ENCODE data around the gene STK36.

Gene STK36

DNA sequence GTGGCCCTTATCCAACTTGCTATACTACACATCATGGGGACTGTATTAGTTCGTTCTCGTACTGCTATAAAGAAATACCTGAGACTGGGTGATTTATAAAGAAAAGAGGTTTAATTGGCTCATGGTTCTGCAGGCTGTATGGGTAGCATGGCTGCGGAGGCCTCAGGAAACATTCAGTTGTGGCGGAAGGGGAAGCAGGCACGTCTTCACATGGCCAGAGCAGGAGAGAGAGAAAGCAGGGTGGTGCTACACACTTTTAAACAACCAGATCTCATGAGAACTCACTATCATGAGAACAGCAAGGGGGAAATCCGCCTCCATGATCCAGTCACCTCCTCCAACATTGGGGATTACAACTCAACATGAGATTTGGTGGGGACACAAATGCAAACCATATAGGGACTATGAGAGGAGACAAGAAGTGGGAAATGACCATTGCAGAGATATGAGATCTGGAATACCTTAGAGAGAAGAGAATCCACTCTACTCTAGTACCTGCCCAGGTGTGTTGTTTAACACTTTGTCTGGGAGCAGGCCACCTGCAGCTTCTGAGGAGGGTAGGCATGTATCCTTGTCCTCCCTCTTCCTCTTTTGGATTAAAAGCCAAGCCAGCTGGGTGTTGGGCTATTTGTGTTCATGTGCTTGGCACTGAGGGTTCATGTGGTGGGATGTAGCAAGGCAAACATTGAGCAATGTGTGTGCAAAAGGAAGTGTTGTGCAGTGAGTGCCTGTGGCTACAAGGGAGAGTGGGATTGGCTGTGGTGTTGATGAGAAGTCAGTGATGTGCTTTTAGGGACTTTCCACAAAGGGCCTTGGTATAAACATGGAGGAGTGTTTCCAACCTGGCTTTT is 61.5 kb downstream of the STK36 start:
- ChIA-PET POLR2A (no interaction called here), CTCF (interaction anchor here (1.1 to 5.2 kb wide), 4 partner anchors 22 to 114 kb away, joined by 3 to 18 read pairs (median 6); partner anchors contain the start of gene TTLL4)
- peak; percentile 42 for DNase-seq (ENCODE audit: extremely low spot score)
- TF ChIP-seq, protein P1, sequence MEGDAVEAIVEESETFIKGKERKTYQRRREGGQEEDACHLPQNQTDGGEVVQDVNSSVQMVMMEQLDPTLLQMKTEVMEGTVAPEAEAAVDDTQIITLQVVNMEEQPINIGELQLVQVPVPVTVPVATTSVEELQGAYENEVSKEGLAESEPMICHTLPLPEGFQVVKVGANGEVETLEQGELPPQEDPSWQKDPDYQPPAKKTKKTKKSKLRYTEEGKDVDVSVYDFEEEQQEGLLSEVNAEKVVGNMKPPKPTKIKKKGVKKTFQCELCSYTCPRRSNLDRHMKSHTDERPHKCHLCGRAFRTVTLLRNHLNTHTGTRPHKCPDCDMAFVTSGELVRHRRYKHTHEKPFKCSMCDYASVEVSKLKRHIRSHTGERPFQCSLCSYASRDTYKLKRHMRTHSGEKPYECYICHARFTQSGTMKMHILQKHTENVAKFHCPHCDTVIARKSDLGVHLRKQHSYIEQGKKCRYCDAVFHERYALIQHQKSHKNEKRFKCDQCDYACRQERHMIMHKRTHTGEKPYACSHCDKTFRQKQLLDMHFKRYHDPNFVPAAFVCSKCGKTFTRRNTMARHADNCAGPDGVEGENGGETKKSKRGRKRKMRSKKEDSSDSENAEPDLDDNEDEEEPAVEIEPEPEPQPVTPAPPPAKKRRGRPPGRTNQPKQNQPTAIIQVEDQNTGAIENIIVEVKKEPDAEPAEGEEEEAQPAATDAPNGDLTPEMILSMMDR (IDR thresholded peaks at IDR 0.05; ENCODE audit: control extremely low read depth, extremely low read depth, low read depth, missing control alignments) = no peak

DNA sequence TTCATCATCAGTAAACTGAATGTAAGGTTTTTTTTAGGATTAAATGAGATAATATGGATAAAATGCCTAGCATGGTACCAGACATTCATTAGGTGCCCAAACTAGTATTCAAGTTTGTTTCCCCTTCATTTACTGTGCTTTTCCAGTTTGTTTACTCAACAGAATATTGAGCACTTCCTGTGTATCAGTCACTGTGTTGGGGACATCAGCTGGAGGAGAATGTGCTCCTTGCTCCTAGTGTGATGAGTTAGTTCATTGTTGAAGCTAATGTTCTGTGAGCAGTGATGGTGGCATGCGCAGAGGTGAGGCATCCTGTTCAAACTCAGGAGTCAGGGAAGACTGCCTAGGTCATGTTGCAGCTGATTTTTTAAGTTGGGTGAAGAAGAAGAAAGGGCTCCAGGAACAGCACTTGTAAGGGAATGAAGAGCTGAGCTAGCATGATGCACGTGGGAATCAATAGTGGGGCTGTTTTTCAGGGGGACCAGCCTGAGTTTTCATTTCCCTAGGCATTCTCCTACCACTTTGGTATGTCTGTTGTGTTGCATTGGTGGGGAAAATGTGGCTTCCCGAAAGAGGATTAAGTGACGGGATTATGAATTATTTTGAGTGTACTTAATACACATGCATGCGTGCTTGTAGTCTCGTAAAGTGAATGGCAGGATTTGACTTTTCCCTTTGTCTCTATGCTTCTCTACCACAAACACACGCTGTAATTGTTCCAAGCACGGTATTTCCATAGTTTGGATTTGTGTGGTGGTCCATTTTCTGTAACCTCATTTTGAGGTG is 62.5 kb downstream of the STK36 start:
- CTCF ChIA-PET = interaction anchor here (0.6 to 1.0 kb wide), 3 partner anchors 14 to 113 kb away, joined by 3 read pairs; no protein-coding TSS in a partner anchor

DNA sequence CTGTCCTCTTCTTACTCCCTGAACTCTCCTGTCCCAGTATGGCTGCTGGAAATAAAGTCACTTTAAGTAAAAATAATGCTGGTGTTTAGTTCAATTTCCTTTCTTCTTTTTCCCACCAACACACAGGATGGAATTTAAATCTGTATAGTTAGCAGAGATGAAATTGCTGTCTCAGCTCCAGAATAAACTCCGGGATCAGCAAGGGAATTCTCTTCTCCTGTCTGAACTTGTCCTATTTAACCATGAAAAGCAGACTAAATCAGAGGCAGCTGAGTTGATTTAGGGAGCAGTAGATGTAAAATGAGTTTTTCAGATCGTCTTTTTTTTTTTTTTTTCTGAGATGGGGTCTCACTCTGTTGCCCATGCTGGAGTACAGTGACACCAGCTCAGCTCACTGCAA is 64.6 kb downstream of the STK36 start:
- CTCF ChIA-PET = interaction anchor here (1.2 to 2.5 kb wide), 3 partner anchors 9 to 111 kb away, joined by 3 to 9 read pairs (median 6); no protein-coding TSS in a partner anchor
- POLR2A ChIA-PET = no interaction called here
- DNase-seq (ENCODE audit: extremely low spot score) = no peak
- TF ChIP-seq, protein P1 (IDR thresholded peaks at IDR 0.05; ENCODE audit: control extremely low read depth, extremely low read depth, low read depth, missing control alignments) = no peak

More for the DNA sequence above, 62.5 kb downstream of the STK36 start:
- POLR2A ChIA-PET = no interaction called here
- TF ChIP-seq, protein P1 (IDR thresholded peaks at IDR 0.05; ENCODE audit: control extremely low read depth, extremely low read depth, low read depth, missing control alignments) = no peak
- no peak for DNase-seq (ENCODE audit: extremely low spot score)

DNA sequence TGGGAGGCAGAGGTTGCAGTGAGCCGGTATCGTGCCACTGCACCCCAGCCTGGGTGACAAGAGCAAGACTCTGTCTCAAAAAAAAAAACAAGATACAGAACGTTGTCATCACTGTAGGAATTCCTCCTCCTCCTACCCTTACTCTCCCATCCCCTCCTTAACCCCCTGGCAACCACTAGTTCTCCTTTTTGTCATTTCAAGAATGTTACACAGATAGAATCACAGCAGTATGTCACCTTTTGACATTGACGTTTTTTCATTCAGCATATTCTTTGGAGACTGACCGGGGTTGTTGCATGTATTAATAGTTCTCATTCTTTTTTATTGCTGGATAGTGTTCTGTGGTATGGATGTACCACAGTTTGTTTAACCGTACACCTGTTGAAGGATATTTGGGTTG is 71.2 kb downstream of the STK36 start:
- POLR2A ChIA-PET = no interaction called here
- TF ChIP-seq, protein P1 (IDR thresholded peaks at IDR 0.05; ENCODE audit: control extremely low read depth, extremely low read depth, low read depth, missing control alignments) = no peak
- DNase-seq (ENCODE audit: extremely low spot score) = peak; percentile 57
- CTCF ChIA-PET = interaction anchor here (1.2 to 4.8 kb wide), 4 partner anchors 10 to 452 kb away, joined by 3 to 19 read pairs (median 4); no protein-coding TSS in a partner anchor

DNA sequence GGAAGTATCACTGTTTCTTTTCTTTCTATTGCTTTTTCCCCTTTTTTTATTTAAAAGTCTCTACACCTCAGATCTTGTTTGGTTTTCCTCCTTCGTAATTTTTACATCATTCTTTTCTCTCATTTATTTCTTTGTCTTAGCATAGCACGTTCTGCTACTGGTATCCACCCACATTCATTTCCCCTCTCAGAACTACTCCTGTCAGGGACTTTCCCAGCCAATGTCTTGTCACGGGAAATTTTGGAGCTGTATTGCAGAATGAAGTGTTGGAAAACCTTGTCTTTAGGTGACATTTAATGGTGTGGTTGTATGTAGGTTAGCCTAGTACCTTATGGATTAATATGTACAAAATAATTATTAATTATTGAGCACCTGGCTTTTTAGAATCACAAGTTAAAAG is 72.7 kb downstream of the STK36 start:
- ChIA-PET POLR2A (no interaction called here), CTCF (interaction anchor here (1.9 to 4.8 kb wide), 2 partner anchors 8 to 37 kb away, joined by 4 to 19 read pairs; no protein-coding TSS in a partner anchor)
- peak; percentile 43 for DNase-seq (ENCODE audit: extremely low spot score)
- TF ChIP-seq, protein P1 (IDR thresholded peaks at IDR 0.05; ENCODE audit: control extremely low read depth, extremely low read depth, low read depth, missing control alignments) = no peak

DNA sequence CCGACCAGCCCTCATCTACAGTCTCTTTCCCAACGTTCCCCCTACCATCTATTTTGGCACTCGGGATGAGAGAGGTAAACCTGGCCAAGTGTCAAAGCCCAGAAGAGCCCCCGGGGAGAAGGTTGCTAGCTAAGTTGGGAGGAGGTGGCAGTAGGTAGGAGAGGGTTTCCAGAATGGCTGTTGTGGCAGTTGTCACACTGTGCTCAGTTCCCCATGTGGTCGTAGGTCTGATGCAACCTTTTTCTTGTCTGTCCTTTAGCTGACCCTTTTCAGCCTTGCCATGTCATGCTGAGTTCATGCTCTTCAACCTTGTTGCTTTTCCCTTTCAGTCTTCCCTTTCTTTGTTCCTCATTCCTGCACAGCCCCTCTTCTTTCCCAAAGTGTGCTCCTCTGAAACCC is 73.3 kb downstream of the STK36 start:
- peak; percentile 53 for DNase-seq (ENCODE audit: extremely low spot score)
- TF ChIP-seq, protein P1 (IDR thresholded peaks at IDR 0.05; ENCODE audit: control extremely low read depth, extremely low read depth, low read depth, missing control alignments) = no peak

More for the DNA sequence above, 73.3 kb downstream of the STK36 start:
- POLR2A ChIA-PET = no interaction called here
- CTCF ChIA-PET = interaction anchor here (1.2 to 4.8 kb wide), 4 partner anchors 8 to 103 kb away, joined by 3 to 19 read pairs (median 6); no protein-coding TSS in a partner anchor

Measured in GM10248 (cell line).